Colon (tissue), 2 donors: Measurements from ENCODE around the gene ADTRP.

Experiments used
- FAIRE-seq: peaks from 2 replicates; lab custom pipeline; 2012; peaks lifted over from hg19 to GRCh38; lab: Jason Lieb, UNC
- donor health status: control.
- donor health status: control.

ADTRP gene

GRCh38 chr6:11755725-11756124, 22.9 kb downstream of the ADTRP start:
- no peak for FAIRE-seq

GRCh38 chr6:11754625-11755271, 23.9 kb downstream of the ADTRP start:
- FAIRE-seq, result no peak

GRCh38 chr6:11753798-11754197, 24.8 kb downstream of the ADTRP start:
- FAIRE-seq, result no peak

GRCh38 chr6:11752360-11752759, 26.2 kb downstream of the ADTRP start:
- FAIRE-seq, result no peak

- FAIRE-seq, result no peak
Measured at GRCh38 chr6:11750682-11751081, 27.9 kb downstream of the ADTRP start.

GRCh38 chr6:11748591-11749210, 29.9 kb downstream of the ADTRP start:
- no peak for FAIRE-seq

GRCh38 chr6:11747021-11747420, 31.6 kb downstream of the ADTRP start:
- FAIRE-seq, result no peak

GRCh38 chr6:11744753-11745152, 33.9 kb downstream of the ADTRP start:
- FAIRE-seq, result no peak

GRCh38 chr6:11744101-11744500, 34.5 kb downstream of the ADTRP start:
- no peak for FAIRE-seq

GRCh38 chr6:11740875-11741274, 37.7 kb downstream of the ADTRP start:
- FAIRE-seq, result no peak

- FAIRE-seq, result no peak
Measured at GRCh38 chr6:11738661-11739375, 39.8 kb downstream of the ADTRP start.

- FAIRE-seq, result no peak
Measured at GRCh38 chr6:11738234-11738633, 40.4 kb downstream of the ADTRP start.

GRCh38 chr6:11736601-11737000, 42.0 kb downstream of the ADTRP start:
- no peak for FAIRE-seq

GRCh38 chr6:11734861-11735613, 43.6 kb downstream of the ADTRP start:
- FAIRE-seq, result no peak

- no peak for FAIRE-seq
Measured at GRCh38 chr6:11732036-11732631, 46.5 kb downstream of the ADTRP start.

- FAIRE-seq, result no peak
Measured at GRCh38 chr6:11731423-11731822, 47.2 kb downstream of the ADTRP start.

- FAIRE-seq, result no peak
Measured at GRCh38 chr6:11730641-11731040, 48.0 kb downstream of the ADTRP start.

- no peak for FAIRE-seq
Measured at GRCh38 chr6:11729076-11729475, 49.5 kb downstream of the ADTRP start.

GRCh38 chr6:11727998-11728961, 50.3 kb downstream of the ADTRP start:
- FAIRE-seq, result no peak

GRCh38 chr6:11727346-11727997, 51.1 kb downstream of the ADTRP start:
- FAIRE-seq, result no peak

GRCh38 chr6:11724286-11724685, 54.3 kb downstream of the ADTRP start:
- FAIRE-seq, result no peak
